GM12891 (cell line): ENCODE results near the gene GRAMD1A.

ENCODE experiments used
- POLR2A ChIP-seq: IDR thresholded peaks from 2 replicates; pipeline ENCODE4 v1.6.1; 2011; ENCODE audit warnings: low read depth, low read length, control low read depth
- POLR2AphosphoS5 ChIP-seq: IDR thresholded peaks from 2 replicates; pipeline ENCODE4 v1.6.1; 2011; ENCODE audit warnings: low read depth, low read length, control low read depth
- POU2F2 ChIP-seq: IDR thresholded peaks from 2 replicates; pipeline ENCODE4 v1.6.1; 2011; ENCODE audit warnings: low read depth, mild to moderate bottlenecking, control low read depth, low read length, moderate library complexity
- TAF1 ChIP-seq: IDR thresholded peaks from 2 replicates; pipeline ENCODE4 v1.6.1; 2011; ENCODE audit warnings: low read depth, low read length, control low read depth

DNA sequence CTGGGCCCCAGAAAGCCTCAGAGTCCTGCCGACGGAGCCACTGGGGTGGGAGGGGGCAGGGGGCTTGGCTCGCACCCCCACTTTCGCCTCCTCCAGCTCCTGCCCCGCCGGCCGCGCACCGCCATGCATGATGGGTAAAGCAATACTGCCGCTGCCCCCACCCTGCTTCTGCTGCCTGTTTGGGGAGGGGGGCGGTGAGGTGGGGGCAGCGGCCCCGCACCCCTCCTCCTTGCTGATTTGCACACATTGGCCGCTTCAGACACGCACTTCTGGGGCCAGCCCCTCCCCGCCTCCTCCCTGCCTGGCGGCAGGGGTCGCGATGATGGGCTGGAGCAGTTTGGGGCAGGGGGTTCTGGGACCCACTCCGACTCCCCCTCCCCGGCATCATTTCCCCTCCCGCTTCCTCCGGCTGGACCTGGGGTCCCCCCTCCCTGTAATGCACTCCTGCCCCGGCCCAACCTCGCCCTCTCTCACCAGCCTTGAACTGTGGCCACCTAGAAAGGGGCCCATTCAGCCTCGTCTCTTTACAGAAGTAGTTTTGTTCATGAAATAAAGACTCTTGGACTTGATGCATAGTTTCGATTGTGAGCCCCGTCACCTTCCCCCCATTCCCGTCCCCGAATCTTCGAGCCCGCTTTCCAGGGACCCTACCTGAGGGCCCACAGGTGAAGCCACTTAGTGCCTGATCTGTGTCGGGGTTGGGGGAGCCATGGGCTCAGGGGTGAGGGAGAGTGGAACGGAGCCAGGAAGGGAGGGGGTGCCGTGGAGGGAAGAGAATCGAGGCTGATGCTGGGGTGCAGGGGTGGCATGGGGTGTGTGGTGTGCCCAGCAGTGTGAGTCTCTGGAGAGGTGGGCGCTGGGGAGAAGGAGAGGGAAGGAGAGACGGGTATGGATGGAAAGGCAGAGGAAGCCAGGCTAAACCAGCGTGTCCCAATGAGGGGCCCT lies 40.0 kb downstream of the GRAMD1A start:
- TF ChIP-seq POLR2A (no peak), POU2F2 (no peak), POLR2AphosphoS5 (no peak), TAF1 (no peak)
